Stimulated activated CD4-positive, alpha-beta T cell treated with anti-CD3 and anti-CD28 coated beads, Interleukin-4, amount 100 ng/mL, for 1 hour (primary cell): ENCODE results near the gene SLC25A20.

Experiments
- DNase-seq: peaks from one replicate; pipeline ENCODE4 v3.0.0-alpha.2; 2020

SLC25A20 gene

DNA sequence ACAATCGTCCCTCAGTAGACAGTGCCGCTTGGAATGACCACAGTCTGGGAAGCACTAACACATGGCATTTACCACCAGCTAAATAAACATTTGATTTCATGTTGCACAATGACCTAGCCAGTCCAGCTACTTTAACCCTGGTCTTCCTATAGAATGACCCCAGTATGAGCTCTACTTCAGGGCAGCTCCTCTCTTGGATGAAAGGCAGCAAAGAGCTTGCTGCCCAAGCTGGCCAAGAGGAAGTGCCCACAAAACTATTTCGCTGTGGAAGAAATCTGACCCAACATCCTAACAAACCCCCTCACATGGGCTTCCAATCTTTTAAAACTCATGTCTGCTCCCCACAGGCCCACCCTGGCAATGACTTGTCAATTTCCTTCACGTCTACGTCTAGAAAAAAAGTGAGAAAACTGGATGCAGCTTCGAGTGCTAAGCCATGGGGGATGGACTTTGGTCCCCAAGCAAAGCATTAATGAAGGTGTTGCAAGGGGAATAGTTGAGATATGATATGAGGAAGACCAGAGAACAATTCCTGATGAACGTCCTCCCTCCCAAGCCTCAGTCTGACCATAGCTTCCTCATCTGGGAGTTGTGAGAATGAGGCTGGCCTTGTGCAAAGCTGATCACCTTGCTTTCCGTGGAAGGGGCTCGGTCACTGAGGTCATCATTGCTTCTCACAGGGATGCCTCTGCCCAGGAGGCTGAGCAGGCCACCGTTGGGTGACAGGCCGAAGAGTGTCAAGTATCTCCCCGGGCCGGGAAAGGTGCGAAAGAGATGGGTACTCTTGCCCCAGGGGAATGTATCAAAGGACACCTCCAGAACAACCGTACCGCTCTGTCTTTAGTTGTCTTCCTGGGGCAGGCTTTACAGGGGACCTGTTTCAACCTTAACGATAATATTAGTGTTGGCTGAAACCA, 964 bp downstream of the SLC25A20 start:
- DNase-seq = no peak

DNA sequence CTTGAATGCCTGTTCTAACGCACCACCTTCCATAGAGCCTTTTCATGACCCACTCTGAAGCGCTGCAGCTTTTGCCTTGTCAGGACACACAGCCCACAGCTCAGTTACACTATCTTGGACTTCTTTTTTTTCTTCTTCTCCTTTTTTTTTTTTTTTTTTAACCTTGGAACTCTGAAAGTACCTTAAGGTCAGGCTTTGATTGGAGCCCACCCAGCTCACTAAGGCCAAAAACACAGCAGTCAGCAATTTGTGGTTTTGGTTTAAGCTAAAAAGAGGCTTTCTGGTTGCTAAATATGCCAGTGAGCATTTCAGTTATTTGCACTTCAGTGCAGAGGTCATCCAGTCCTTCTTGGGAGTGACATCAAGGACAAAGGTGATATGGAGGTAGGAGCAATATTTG, 1.7 kb downstream of the SLC25A20 start:
- no peak for DNase-seq

DNA sequence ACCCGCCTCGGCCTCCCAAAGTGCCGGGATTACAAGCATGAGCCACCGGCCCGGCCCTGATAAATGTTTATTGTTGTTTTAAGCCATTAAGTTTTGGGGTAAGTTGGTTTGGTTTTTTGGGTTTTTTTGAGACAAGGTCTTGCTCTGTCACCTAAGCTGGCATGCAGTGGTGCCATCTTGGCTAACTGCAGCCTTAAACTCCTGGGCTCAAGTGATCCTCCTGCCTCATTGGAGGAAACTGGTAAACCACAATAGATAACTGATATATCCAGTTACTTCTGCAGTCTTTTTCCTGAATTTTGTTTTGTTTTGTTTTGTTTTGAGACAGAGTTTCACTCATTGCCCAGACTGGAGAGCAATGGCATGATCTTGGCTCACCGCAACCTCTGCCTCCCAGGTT, 4.2 kb downstream of the SLC25A20 start:
- no peak for DNase-seq

DNA sequence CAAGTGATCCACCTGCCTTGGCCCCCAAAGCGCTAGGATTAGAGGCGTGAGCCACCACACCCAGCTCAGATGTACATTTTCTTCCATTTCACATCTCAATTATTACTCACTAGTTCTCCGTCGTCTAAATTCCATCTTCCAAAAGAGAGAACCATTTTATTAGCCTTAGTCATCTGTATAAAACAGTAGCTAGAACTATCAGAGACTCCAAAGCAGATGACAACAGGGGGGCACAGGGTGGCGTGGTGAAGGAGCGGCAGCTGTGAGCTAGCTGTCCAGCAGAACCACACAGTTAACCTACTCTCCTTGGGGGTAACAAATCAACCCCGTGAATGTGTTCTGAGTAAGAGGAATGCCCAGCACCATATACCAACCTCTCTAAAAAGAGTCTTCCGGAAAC, 7.1 kb downstream of the SLC25A20 start:
- DNase-seq = no peak

DNA sequence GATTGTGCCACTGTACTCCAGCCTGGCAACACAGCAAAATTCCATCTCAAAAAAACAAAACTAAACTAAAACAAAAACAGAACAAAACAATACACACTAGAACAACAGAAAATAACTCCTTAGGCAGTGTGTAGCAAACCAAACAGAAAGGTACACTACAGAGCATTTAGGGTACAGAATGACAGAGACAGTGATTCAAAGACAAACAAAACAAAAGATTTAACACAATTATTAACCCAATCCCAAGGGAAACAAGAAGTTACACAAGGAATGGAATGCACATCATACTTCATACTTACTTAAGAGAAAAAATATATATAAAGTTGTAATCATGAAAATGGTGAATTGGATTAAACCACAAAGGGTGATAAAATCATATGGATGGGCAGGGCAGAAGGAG, 12.9 kb downstream of the SLC25A20 start:
- no peak for DNase-seq

DNA sequence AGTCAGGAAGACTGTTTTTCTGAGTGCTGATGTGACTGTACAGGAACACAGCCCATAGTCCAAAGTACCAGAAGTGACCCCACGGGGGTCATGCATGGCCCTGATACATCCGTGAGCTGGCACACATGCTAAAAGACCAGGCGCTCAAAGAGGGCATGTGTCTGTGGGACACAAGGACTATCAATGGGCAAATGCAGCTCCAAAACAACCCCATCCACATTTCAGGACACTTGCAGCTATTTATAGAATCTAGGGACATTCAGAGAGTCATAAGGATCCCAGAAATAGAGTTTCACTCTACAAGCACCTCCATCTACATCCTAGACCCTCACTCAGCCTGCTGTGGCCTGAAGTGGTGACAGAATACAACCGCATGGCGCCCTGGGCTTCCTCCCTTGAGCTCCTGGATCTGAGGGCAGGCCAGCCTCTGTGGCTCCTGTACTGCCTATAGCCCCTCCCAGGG, 17.0 kb downstream of the SLC25A20 start:
- DNase-seq = no peak

DNA sequence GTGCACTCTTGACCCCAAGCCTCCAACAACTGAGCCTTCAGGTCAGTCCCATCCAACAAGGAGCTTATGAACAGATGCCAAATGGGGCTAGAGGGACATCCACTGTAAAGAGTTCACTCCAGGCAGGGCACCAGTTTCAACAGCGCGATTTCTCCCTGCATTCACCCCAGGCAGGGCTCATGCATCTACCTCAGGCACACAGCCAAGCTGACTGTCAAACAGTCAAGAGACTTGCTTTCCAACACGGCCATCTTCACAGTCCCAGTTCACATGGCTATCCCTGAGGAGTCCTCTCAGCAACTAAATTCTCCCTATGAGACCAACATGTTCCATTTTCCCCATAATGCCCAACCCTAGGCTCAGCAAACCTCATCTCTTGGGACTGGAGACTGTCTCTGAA, 17.7 kb downstream of the SLC25A20 start:
- DNase-seq = no peak

DNA sequence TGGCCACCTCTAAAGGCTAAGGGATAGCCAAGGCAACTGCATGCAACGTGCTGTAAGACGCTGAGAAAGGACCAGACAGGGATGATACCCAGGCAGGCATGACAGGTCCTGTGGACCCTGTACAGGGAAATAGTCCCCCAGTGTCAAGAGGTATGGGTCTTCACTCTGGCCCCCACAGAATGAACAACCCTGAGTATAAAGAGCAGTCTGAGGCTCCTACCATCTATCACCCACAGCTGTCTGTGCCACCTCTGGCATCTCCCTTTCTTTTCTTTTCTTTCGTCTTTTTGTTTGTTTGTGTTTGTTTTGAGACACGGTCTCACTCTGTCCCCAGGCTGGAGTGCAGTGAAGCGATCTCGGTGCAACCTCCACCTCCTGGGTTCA, 18.7 kb downstream of the SLC25A20 start:
- no peak for DNase-seq

DNA sequence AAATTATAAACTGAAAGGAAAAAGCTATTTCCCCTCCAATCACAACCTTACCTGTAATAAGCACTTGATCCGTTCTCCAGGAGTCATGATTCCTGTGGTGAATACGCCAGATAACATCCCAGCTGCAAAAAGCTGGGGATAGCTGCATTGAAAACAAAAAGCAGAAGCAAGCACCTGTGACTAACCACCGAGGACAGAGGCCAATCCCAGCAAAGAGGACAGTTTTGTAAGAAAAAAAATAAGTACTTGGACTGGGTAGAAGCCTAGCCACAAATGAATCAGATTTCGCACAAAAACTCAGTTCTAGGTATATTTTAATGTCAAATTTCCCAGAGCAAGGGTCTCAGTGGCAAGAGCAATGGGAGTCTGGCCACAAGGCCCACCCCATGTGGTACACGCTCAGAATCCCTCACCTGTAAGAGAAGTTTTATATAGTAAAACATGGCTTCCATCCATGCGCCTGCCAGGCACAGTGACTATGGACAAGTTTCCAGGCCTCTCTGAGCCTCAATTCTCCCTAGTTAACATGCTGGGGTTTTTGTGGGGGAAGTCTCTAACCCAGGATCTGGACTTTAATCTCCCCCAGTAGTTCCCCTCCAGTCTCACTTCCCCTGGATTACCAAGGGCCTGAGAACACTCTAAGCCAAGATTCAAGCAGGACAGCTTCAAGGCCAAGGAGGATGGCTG, 19.2 kb downstream of the SLC25A20 start:
- no peak for DNase-seq

DNA sequence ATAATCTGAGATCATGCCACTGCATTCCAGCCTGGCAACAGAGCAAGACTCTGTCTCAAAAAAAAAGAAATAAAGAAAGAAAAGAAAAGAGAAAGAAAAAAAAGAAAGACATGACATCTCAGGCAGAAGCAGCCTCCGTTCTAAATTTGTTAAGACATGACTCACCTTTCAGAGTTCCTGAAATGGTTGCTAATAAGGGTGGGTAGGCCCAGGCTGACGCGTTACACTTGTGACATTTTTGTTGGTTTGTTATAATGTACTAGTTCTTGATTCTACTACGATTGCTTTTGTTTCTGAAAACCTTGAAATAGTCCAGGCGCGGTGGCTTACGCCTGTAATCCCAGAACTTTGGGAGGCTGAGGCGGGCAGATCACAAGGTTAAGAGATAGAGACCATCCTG, 21.0 kb downstream of the SLC25A20 start:
- DNase-seq = no peak

DNA sequence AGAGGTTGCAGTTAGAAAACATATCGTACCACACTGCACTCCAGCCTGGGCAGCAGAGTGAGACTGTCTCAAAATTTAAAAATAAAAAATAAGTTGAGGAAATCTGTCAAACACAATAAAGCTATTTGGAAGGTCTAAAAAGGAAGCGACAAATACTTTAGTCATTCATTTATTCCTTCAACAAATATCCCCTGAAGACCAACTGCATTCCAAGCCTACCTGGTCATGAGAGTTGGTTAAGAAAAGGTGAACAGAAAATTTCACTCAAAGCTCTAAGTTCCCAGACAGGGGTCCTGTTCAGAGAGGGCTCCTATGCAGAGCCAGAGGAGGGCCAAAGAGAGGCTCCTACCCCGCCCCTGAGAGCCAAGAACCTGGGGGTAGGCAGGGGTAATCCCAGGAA, 35.6 kb downstream of the SLC25A20 start:
- DNase-seq = no peak

DNA sequence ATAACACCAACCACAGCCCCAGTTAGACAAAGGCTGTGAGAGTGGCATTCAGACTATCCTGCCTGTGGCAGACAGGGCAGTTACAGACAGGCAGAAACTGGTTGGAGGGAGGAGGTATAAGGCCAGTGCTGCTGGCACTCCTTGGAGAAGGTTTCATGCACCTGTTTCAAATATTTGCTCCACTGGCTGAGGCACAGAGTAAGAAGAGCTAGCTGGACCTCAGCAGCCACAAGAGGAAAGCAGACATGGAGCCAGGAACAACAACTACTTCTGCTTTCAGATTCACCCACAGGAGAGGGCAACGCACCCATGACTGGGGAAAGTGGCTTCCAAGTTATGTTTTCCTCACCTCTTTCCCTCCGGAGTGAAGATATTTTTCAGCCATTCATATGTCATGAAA, 39.5 kb downstream of the SLC25A20 start:
- DNase-seq = no peak

DNA sequence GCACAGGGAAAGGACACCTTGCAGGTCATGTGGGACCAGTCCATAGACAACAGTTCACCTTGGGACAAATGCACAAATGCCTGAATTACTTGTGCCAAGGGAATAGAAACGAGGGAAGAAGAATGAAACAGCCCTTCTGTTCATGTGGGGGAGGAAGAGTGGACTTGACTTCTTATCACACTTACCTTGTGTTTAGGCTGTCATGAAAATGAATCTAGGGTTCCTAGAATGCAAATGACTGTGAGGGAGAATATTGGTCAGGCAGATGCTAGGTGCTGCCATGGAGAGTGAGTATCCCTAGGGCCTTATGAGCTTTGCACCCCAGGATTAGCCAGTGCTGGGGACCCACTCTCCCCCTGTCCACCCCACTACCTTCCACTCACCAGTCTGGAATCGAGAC, 40.0 kb downstream of the SLC25A20 start:
- no peak for DNase-seq

DNA sequence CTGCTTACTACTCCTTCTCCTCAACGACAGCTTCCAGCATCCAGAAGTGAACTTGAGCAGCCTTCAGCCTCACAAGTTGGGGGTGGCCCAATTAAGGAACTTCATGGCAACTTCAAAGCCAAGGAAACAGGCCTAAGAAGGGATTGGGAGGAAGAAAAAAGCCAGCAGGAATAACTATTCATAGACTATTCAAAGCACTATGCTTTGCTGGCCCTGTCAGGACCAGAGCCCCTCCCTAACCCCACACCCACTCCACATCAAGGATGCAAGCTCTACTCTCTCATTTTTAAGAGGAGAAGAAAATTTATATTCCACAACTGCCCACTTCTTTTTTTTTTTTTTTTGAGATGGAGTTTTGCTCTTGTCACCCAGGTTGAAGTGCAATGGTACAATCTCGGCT, 41.0 kb downstream of the SLC25A20 start:
- no peak for DNase-seq

DNA sequence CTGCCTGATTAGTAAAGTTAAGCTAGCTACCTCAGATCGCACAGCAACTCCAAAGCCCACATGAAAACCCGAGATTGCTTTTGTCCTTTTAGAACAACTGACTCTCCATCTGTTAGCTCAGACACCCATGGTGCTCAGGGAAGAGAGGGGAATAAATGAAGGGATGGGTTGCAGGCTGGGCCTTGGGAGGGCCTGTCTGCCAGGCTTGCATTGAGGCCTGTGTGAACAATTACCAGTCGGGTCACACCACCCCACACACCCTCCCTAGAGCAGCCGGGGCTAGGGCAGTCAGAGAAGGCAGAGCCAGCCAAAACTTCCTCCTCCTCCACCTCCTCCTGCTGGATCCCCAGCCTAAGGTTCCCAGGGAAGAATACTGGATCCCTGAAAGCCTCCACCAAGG, 42.2 kb downstream of the SLC25A20 start:
- DNase-seq = no peak

DNA sequence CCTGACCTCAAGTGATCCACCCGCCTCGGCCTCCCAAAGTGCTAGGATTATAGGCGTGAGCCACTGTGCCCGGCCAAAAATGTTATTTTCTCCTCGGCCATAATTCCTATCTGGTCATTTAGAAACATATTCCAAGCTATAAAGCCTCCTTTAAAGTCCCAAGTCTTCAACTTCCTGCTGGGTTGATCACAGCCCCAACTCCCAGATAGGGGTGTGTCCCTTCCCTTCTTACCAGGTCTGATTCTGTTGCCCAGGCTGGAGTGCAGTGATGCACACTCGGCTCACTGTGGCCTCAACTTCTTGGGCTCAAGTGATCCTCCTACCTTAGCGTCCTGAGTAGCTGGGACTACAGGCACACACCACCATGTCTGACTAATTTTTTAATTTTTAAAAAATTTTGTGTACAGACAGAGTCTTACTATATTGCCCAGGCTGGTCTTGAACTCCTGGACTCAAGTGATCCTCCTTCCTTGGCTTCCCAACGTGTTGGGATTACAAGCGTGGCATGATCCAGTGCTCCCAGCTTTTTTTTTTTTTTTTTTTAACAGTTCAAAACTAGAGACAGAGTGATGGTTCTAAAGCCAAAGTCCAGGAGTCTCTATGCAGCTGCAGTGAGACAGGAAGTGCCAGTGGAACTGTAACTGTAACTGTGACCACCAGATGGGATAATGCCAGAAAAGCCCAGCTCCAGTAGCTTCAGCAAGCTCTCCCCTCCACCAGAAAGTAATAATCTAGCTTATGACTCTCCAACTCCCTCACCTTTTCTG, 42.8 kb downstream of the SLC25A20 start:
- no peak for DNase-seq

DNA sequence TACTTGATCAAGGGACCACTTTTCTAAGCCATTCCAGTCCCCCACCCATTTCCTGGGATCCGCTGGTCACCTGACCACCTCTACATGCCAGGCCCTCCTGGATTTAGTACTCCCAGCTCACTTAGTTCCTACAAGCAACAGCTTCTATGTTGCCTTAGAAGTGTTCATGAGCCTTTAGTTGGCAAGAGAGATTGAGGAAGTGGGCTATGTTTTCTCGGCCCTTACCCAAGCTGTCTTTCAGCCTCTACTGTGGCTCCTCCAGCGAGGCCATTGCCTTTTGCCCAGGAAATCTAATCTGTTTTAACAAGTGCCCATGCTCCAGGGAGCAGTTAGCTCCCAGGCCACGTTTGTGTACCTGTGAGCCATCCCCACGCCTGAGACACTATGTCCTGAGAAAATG, 46.5 kb downstream of the SLC25A20 start:
- no peak for DNase-seq

DNA sequence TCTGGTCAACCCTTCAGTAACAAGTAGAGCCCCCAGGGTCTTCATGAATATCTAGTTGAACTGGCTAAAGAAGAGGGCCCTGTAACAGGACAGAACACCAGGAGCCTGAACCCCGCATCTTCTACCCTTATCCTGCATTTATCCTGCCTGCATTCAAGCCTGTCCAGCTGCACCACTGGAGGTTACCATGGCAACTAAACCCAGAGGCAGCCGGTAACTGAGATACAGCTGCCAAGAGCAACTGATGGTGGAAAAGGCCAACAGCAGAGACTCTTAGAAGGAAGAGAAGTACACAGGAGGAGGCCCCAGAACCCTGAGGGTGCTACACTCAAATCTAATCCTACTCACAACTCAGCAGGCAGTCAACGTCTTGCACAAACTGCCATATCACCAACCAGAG, 47.3 kb downstream of the SLC25A20 start:
- no peak for DNase-seq

DNA sequence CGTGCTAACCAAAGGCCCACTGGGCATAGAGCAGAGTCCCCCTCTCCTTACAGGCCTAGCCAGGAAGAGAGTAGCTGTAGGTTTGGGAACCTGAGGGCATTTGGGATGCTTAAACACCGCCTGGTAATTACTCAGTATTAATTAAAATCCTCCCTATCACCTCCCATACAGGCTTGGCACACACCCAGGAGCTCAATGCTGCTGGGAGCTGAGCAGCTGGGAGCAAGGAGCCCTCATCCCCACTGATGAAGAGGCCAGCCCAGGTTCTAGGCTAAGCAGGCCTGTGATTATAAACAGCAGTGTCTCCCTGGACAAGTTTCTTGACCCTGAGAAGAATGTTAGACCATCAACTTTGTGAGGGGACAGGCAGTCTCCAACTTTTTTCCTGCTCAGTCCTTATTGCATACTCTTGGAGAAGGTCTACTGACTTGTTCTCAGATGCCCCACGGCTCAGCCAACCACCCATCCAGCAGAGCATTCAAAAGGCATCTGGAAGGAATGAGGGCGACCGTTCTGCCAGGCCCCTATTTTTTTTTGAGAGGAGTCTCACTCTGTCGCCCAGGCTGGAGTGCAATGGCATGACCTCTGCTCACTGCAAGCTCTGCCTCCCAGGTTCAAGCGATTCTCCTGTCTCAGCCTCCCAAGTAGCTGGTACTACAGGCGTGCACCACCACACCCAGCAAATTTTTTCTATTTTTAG, 49.7 kb downstream of the SLC25A20 start:
- DNase-seq = no peak

DNA sequence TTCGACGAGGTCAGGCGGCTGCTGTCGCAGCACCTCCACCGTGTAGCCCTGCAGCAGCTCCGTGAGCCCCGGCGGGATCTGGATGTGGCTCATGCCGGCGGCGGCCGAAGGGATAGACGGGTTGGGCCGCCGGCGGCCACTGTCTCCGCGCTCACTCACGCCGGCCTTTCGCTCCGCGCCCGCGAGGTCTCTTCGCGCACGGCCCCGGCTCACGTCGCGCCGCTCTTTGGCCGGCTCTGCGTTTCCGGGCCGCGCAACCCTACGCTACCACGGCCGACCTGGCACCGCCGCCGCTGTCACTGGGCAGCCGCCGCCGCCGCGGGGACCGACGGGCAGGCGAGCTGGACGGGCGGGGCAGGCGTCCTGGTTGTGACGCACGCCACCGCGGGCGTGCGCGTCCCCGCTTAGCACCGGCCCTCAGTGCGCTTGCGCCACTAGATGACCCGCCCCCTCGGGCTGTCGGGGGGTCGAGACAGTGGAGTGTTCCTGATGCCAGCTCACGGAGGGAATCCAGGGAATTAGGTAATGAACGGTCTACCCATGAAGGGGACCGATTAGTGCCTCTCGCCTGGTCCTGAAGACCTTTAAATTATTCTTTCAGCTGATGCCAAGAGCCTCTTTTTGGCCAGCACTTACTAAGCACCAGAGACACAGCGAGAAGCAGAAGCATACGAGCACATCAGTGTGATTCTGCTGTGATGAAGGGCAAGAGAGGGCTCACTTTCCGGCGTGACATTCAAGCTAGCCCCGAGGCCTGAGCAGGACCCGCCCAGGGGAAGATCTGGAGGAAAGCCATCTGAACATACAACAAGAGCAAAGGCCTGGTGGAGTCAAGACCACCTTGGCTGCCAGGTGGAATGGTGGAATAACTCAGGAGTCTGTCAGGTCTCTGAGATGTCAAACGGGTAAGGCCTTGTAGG, 50.9 kb downstream of the SLC25A20 start, which contains the start of gene PRKAR2A:
PRKAR2A (minus strand) TSS at position 371 of the 920 bp plus-strand sequence; CDS start at position 93, 278 bp downstream.
- DNase-seq = peak; percentile 81

DNA sequence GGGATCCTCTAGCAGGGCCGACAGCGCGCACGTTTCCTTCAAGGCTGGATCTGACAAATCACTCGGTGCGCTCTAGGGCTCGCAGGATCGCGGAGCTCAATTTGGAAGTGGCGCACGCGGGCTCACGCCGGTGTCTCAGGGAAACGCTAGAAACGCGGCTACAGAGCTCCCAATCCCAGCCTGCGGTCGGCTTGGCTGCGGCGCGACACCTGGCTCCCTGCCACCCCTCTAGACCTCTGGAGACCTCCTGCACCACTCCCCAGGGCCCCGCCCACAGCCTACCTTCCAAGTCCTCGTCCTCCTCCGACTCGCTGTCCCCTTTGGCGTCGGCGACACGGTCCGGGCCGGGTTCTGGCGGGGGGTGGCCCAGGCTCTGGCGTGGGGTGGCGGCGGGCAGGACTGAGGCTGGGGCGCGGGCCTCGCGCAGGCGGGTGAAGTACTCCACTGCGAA, 51.6 kb downstream of the SLC25A20 start:
- peak; percentile 49 for DNase-seq

DNA sequence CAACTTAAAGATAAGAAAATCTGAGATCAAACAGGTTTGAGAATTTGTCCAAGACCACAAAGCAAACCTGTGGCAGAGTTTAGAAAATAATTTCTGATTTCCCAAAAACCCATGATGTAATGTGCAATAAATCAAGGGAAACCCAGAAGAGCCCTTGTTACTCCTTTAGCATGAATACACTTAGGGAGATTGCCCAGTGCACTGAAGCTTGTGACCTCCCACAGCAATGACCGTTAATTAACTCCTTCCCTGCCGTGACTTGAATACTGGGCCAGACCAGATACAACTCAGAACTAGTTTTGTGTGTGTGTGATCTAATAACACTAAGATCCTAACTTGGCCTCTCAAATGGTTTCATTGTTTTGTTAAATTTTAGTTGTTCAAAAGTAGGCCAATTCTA, 53.5 kb downstream of the SLC25A20 start:
- no peak for DNase-seq
